K562 (cell line): ENCODE data around the gene ARHGDIB. TPM values are rescaled to one million over a fixed set of nuclear protein-coding genes. Genes with fewer than 3 reads are reported as not detected.

Experiments
- ATAC-seq: fragments of 200-7000 bp; cut with Tn5 transposase; 3 replicates; pipeline ENCODE4 v1.9.1; 2020; ENCODE audit warnings: moderate library complexity
- BruUV-seq: library from RNA; stranded (reverse); fragments of 400-500 nt; replicated peaks from 2 replicates; lab custom pipeline; 2021; lab: Mats Ljungman, UMichigan
- CTCF ChIA-PET: fragments of 300-600 bp; formaldehyde crosslinking; extraction: SDS; loops from one replicate; lab custom pipeline; 2021; ENCODE audit warnings: low intra/inter-chr PET ratio; lab: Yijun Ruan, JAX
- POLR2A ChIA-PET: fragments of 300-600, 350-650 bp; sonication (Branson Sonifier 250); formaldehyde crosslinking; extraction: SDS; loops from one replicate; lab custom pipeline; 2021; ENCODE audit warnings: antibody characterized with exemption, inconsistent platforms; lab: Yijun Ruan, JAX
- DNase-seq, 4 experiments: peaks; one replicate each; pipeline versions ENCODE4 v3.0.0 to v3.0.0-alpha.2; 2011 to 2018; ENCODE audit warnings: low spot score in 3 of 4, mixed read lengths in 3 of 4; ENCODE audit errors: extremely low read depth in 1 of 4
- FAIRE-seq: peaks from 2 replicates; lab custom pipeline; 2011; peaks lifted over from hg19 to GRCh38; lab: Jason Lieb, UNC
- H2AFZ ChIP-seq: 2 replicates; pipeline ENCODE4 v1.6.0; 2011; ENCODE audit warnings: low read depth, low read length, control low read depth, inconsistent platforms
- H3K27ac ChIP-seq: fragments of 200-600 bp; 3 replicates; pipeline ENCODE4 v1.8.0; 2011; ENCODE audit warnings: low read depth, mild to moderate bottlenecking, control low read depth, inconsistent platforms, low read length, moderate library complexity, mixed read lengths; ENCODE audit errors: extremely low read depth
- H3K27me3 ChIP-seq, 2 experiments: fragments of 300-600 bp in 1 of 2; 2 replicates in 1 of 2; 3 replicates in 1 of 2; pipeline versions ENCODE4 v1.6.0 to v1.8.0; 2011; ENCODE audit warnings: inconsistent platforms in 2 of 2, low read length in 2 of 2, mild to moderate bottlenecking in 1 of 2, mixed read lengths in 1 of 2, moderate library complexity in 1 of 2; ENCODE audit not compliant: control insufficient read depth in 2 of 2, insufficient read depth in 2 of 2
- H3K36me3 ChIP-seq: fragments of 300-600 bp; 3 replicates; pipeline ENCODE4 v1.8.0; 2011; ENCODE audit warnings: mild to moderate bottlenecking, low read length, inconsistent platforms; ENCODE audit not compliant: control insufficient read depth, insufficient read depth
- H3K4me1 ChIP-seq, 2 experiments: fragments of 200-600 bp in 1 of 2; replicated peaks in 1 of 2; 2 replicates in 1 of 2; 3 replicates in 1 of 2; pipeline versions ENCODE4 v1.5.1 to v1.8.0; 2011; ENCODE audit warnings: inconsistent platforms in 2 of 2, low read length in 2 of 2, mild to moderate bottlenecking in 1 of 2, mixed read lengths in 1 of 2, moderate library complexity in 1 of 2; ENCODE audit not compliant: control insufficient read depth in 2 of 2, insufficient read depth in 2 of 2
- H3K4me2 ChIP-seq: 2 replicates; pipeline ENCODE4 v1.6.1; 2011; ENCODE audit warnings: low read length, control low read depth, inconsistent platforms, mixed read lengths; ENCODE audit not compliant: insufficient read depth
- H3K4me3 ChIP-seq: fragments of 200-600 bp; sonication (generic), shearing (Covaris generic); 2 replicates; pipeline ENCODE4 v1.5.1; 2016; ENCODE audit warnings: control low read depth, inconsistent platforms
- H3K79me2 ChIP-seq: fragments of 200-600 bp; 3 replicates; pipeline ENCODE4 v1.8.0; 2011; ENCODE audit warnings: low read length, inconsistent platforms; ENCODE audit not compliant: control insufficient read depth, insufficient read depth
- H3K9ac ChIP-seq, 2 experiments: 2 replicates each; pipeline versions ENCODE4 v1.6.0 to v1.6.1; 2011; ENCODE audit warnings: low read depth in 2 of 2, low read length in 2 of 2, control low read depth in 1 of 2, inconsistent platforms in 1 of 2, mild to moderate bottlenecking in 1 of 2, mixed read lengths in 1 of 2; ENCODE audit not compliant: insufficient read depth in 1 of 2
- H3K9me1 ChIP-seq: one replicate; pipeline ENCODE4 v1.6.0; 2011; ENCODE audit warnings: inconsistent platforms, mild to moderate bottlenecking, low read length, moderate library complexity; ENCODE audit not compliant: control insufficient read depth, insufficient read depth
- H3K9me3 ChIP-seq: replicated peaks from 2 replicates; pipeline ENCODE4 v1.5.1; 2011; ENCODE audit warnings: low read depth, low read length, inconsistent platforms; ENCODE audit not compliant: control insufficient read depth, insufficient read depth
- H4K20me1 ChIP-seq: replicated peaks from 2 replicates; pipeline ENCODE4 v1.6.1; 2011; ENCODE audit warnings: low read length, inconsistent platforms, mixed read lengths; ENCODE audit not compliant: control insufficient read depth, insufficient read depth
- EHMT2 ChIP-seq: fragments of 450-650 bp; IDR thresholded peaks from 2 replicates; pipeline ENCODE4 v1.6.1; 2018; ENCODE audit warnings: antibody characterized with exemption
- EWSR1 ChIP-seq: fragments of 450-650 bp; IDR thresholded peaks from 2 replicates; pipeline ENCODE4 v1.6.1; 2018; ENCODE audit warnings: borderline replicate concordance, mild to moderate bottlenecking, low read depth, moderate library complexity; ENCODE audit not compliant: partially characterized antibody
- PHB ChIP-seq: fragments of 250-450 bp; sonication (Bioruptor Pico); IDR thresholded peaks from 2 replicates; pipeline ENCODE4 v1.5.0; 2021
- SRSF1 ChIP-seq: fragments of 200-400 bp; formaldehyde crosslinking; IDR thresholded peaks from 2 replicates; pipeline ENCODE4 v1.6.1; 2017; ENCODE audit warnings: mild to moderate bottlenecking, low read depth, low read length, moderate library complexity
- ZZZ3 ChIP-seq: fragments of 450-650 bp; IDR thresholded peaks from 2 replicates; pipeline ENCODE4 v1.6.1; 2016; ENCODE audit warnings: antibody characterized with exemption, mild to moderate bottlenecking, moderate library complexity
- WGBS: fragments of 100-300 bp; shearing (Covaris generic); methylation state at CpG from one replicate; pipeline ENCODE4 v1.1.6; 2016; ENCODE audit warnings: low coverage, mixed read lengths; ENCODE audit not compliant: insufficient coverage; ENCODE audit errors: missing lambda C conversion rate; 5-methylcytosine and 5-hydroxymethylcytosine counted together
- in situ Hi-C: fragments of 300-500 bp; cut with MboI; formaldehyde crosslinking; loops from 4 replicates; pipeline ENCODE4 v1.15.0; 2018; ENCODE audit warnings: inconsistent platforms, mixed read lengths
- intact Hi-C: fragments of 100-400 bp; cut with micrococcal nuclease; formaldehyde crosslinking; loops from 2 replicates; pipeline ENCODE4 v1.14.2; 2022
- polyA plus RNA-seq, 8 experiments: library from polyadenylated mRNA; depleted of rRNA in 4 of 8; stranded (reverse) in 5 of 8; unstranded in 3 of 8; fragments of >200 nt; fragmentation: Nextera tagmentation in 2 of 8; fragmentation: Illumina TruSeq in 1 of 8; extraction: Ambion mirVana in 2 of 8; extraction: Trizol in 1 of 8; gene quantifications; 2 replicates each; pipeline versions ENCODE4 v1.2.1 to v1.2.3, GENCODE V29; 2011 to 2014; ENCODE audit warnings: inconsistent platforms in 1 of 8, missing spikeins in 1 of 8
- total RNA-seq, 7 experiments: library from RNA; depleted of rRNA in 6 of 7; stranded (reverse); fragments of >200 nt in 6 of 7; fragmentation: Illumina TruSeq in 2 of 7; extraction: Trizol in 2 of 7; gene quantifications; 2 replicates each; pipeline versions ENCODE4 v1.2.1 to v1.2.3, GENCODE V29; 2011 to 2021; ENCODE audit warnings: low replicate concordance in 1 of 7
- TF ChIP-seq, protein P1 (sequence below): IDR thresholded peaks from 2 replicates; pipeline ENCODE4 v1.6.1; 2012; ENCODE audit warnings: low read depth, low read length, improper control_type of control experiment, borderline replicate concordance
- TF ChIP-seq, protein P2 (sequence below): sonication (generic); formaldehyde crosslinking; IDR thresholded peaks from 2 replicates; pipeline ENCODE4 v1.8.0; 2023; ENCODE audit warnings: missing genetic modification reagents, mild to moderate bottlenecking, borderline replicate concordance
- TF ChIP-seq, protein P3 (sequence below): fragments of 450-650 bp; IDR thresholded peaks from 2 replicates; pipeline ENCODE4 v1.6.1; 2018; ENCODE audit not compliant: partially characterized antibody

The ARHGDIB gene
- total and polyA plus RNA-seq, 9 of the 15 experiments (the other 6 are each of a cell fraction or from before 2014, with no cell fraction given) = 9.5 to 204 (median 116) TPM

DNA sequence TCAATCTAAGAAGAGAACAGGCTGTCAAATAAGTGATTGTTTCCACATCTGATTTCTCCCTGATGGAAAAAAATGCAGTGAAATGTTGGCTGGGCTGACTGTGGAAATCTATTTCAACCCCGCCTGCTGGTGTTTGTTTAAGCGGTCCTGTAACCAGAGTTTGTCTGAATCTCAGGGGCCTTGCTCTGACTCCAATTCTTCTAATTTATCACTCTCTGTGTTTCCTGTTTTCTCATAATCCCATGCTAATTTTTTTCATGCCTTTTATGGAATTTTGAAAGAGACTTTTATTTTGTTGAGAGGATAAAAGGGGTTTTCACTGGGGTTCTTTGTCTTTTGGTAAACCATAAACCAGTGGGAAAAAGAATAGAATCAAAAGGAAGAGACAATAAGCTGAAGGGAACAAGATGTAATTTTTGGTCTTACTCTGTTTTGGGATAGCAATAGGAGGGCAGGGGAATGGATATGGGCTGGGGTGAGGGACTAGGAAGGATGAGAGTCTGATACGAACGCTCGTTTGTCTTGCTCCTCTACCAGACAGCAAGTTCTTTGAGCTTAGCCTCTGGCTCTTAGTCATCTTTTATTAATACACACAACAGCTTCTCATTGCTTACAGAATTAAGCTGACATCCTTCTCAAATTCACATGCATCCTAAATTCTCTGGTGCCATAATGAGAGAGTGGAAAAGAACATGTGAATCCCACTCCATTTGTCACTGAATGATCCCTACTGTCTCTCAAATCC is 67.7 kb downstream of the ARHGDIB start:
- CTCF ChIA-PET = no interaction called here
- Histone ChIP-seq H2AFZ (no peak overlapping the region), H3K27ac (no peak overlapping the region), H3K4me3 (no peak overlapping the region), H3K79me2 (no peaks in the 10 kb centered on the region), H3K27me3 (peaks cover 0 to 3% of the 10 kb centered on the region in 2 experiments; a peak in 2 of 5 replicates), H3K4me1 (no peaks in the 10 kb centered on the region; a peak in 1 of 5 replicates), H3K9ac (no peak overlapping the region), H3K9me1 (no peaks in the 10 kb centered on the region), H4K20me1 (no peaks in the 10 kb centered on the region), H3K9me3 (no peaks in the 10 kb centered on the region), H3K4me2 (no peak overlapping the region), H3K36me3 (no peaks in the 10 kb centered on the region)
- WGBS = 0% methylated on average over 5 of the region's 5 CpGs
- ATAC-seq (no peak), DNase-seq (no peak), FAIRE-seq (no peak)
- intact Hi-C loops (loop anchor here (2.0 to 5.0 kb wide), 2 partner anchors 46 to 81 kb away; no protein-coding TSS in a partner anchor), in situ Hi-C loops (no loop called here)
- no TSS peak for BruUV-seq
- TF ChIP-seq SRSF1 (no peak), PHB (no peak), ZZZ3 (no peak), EWSR1 (no peak), EHMT2 (no peak)
- TF ChIP-seq, protein P1, sequence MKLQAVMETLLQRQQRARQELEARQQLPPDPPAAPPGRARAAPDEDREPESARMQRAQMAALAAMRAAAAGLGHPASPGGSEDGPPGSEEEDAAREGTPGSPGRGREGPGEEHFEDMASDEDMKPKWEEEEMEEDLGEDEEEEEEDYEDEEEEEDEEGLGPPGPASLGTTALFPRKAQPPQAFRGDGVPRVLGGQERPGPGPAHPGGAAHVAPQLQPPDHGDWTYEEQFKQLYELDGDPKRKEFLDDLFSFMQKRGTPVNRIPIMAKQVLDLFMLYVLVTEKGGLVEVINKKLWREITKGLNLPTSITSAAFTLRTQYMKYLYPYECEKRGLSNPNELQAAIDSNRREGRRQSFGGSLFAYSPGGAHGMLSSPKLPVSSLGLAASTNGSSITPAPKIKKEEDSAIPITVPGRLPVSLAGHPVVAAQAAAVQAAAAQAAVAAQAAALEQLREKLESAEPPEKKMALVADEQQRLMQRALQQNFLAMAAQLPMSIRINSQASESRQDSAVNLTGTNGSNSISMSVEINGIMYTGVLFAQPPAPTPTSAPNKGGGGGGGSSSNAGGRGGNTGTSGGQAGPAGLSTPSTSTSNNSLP = no peak
- TF ChIP-seq, protein P2, sequence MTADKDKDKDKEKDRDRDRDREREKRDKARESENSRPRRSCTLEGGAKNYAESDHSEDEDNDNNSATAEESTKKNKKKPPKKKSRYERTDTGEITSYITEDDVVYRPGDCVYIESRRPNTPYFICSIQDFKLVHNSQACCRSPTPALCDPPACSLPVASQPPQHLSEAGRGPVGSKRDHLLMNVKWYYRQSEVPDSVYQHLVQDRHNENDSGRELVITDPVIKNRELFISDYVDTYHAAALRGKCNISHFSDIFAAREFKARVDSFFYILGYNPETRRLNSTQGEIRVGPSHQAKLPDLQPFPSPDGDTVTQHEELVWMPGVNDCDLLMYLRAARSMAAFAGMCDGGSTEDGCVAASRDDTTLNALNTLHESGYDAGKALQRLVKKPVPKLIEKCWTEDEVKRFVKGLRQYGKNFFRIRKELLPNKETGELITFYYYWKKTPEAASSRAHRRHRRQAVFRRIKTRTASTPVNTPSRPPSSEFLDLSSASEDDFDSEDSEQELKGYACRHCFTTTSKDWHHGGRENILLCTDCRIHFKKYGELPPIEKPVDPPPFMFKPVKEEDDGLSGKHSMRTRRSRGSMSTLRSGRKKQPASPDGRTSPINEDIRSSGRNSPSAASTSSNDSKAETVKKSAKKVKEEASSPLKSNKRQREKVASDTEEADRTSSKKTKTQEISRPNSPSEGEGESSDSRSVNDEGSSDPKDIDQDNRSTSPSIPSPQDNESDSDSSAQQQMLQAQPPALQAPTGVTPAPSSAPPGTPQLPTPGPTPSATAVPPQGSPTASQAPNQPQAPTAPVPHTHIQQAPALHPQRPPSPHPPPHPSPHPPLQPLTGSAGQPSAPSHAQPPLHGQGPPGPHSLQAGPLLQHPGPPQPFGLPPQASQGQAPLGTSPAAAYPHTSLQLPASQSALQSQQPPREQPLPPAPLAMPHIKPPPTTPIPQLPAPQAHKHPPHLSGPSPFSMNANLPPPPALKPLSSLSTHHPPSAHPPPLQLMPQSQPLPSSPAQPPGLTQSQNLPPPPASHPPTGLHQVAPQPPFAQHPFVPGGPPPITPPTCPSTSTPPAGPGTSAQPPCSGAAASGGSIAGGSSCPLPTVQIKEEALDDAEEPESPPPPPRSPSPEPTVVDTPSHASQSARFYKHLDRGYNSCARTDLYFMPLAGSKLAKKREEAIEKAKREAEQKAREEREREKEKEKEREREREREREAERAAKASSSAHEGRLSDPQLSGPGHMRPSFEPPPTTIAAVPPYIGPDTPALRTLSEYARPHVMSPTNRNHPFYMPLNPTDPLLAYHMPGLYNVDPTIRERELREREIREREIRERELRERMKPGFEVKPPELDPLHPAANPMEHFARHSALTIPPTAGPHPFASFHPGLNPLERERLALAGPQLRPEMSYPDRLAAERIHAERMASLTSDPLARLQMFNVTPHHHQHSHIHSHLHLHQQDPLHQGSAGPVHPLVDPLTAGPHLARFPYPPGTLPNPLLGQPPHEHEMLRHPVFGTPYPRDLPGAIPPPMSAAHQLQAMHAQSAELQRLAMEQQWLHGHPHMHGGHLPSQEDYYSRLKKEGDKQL (CRISPR knock-in tag) = no peak
- TF ChIP-seq, protein P3, sequence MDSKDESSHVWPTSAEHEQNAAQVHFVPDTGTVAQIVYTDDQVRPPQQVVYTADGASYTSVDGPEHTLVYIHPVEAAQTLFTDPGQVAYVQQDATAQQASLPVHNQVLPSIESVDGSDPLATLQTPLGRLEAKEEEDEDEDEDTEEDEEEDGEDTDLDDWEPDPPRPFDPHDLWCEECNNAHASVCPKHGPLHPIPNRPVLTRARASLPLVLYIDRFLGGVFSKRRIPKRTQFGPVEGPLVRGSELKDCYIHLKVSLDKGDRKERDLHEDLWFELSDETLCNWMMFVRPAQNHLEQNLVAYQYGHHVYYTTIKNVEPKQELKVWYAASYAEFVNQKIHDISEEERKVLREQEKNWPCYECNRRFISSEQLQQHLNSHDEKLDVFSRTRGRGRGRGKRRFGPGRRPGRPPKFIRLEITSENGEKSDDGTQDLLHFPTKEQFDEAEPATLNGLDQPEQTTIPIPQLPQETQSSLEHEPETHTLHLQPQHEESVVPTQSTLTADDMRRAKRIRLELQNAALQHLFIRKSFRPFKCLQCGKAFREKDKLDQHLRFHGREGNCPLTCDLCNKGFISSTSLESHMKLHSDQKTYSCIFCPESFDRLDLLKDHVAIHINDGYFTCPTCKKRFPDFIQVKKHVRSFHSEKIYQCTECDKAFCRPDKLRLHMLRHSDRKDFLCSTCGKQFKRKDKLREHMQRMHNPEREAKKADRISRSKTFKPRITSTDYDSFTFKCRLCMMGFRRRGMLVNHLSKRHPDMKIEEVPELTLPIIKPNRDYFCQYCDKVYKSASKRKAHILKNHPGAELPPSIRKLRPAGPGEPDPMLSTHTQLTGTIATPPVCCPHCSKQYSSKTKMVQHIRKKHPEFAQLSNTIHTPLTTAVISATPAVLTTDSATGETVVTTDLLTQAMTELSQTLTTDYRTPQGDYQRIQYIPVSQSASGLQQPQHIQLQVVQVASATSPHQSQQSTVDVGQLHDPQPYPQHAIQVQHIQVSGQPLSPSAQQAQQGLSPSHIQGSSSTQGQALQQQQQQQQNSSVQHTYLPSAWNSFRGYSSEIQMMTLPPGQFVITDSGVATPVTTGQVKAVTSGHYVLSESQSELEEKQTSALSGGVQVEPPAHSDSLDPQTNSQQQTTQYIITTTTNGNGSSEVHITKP = no peak
- POLR2A ChIA-PET = no interaction called here
